ENCODE measurements around the gene ANGPT4.

DNA sequence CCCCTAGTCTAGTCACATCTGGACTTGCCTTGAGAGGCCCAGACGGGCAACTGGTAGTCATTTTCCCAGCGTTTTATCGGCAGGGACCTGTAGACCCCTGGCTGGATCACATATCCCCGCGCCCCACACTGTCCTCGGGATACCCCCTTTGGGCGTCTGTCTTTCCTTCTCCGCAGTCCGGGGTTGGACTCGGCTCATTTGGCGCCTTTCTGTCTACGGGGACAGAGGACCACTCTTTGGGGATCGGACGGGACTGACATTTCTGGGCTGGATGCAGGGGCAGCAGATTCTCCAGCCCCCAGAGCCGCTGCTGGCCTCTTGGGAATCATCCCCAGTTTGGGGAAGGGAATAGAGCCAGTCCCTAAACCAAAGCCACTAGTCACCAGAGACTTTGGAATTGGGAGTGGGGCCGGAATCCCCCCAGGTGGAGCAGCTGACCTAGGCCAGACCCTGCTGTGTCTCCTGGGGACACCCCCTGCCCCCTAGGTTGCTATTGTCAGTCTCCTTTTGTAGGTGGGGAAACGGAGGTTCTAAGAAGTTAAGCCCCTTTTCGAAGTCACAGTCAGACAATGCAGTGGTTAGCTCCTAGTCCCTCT is 81.9 kb downstream of the ANGPT4 start:
- TF ChIP-seq, protein P1, sequence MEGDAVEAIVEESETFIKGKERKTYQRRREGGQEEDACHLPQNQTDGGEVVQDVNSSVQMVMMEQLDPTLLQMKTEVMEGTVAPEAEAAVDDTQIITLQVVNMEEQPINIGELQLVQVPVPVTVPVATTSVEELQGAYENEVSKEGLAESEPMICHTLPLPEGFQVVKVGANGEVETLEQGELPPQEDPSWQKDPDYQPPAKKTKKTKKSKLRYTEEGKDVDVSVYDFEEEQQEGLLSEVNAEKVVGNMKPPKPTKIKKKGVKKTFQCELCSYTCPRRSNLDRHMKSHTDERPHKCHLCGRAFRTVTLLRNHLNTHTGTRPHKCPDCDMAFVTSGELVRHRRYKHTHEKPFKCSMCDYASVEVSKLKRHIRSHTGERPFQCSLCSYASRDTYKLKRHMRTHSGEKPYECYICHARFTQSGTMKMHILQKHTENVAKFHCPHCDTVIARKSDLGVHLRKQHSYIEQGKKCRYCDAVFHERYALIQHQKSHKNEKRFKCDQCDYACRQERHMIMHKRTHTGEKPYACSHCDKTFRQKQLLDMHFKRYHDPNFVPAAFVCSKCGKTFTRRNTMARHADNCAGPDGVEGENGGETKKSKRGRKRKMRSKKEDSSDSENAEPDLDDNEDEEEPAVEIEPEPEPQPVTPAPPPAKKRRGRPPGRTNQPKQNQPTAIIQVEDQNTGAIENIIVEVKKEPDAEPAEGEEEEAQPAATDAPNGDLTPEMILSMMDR (IDR thresholded peaks at IDR 0.05; ENCODE audit: low read length), result no peak
- TF ChIP-seq EZH2 (IDR thresholded peaks at IDR 0.05; ENCODE audit: borderline replicate concordance, low read length), result no peak

Measured in OCI-LY1 (cell line).